Purkinje cell (primary cell): ENCODE results near the gene GRAMD4. TPM values are rescaled to one million over a fixed set of nuclear protein-coding genes. Genes with fewer than 3 reads are reported as not detected.

Source experiments
- polyA plus RNA-seq: library from polyadenylated mRNA; unstranded; fragments of >200 nt; fragmentation: Nextera tagmentation; gene quantifications from 2 replicates; pipeline ENCODE4 v1.2.1, GENCODE V29; 2014

Gene GRAMD4, protein sequence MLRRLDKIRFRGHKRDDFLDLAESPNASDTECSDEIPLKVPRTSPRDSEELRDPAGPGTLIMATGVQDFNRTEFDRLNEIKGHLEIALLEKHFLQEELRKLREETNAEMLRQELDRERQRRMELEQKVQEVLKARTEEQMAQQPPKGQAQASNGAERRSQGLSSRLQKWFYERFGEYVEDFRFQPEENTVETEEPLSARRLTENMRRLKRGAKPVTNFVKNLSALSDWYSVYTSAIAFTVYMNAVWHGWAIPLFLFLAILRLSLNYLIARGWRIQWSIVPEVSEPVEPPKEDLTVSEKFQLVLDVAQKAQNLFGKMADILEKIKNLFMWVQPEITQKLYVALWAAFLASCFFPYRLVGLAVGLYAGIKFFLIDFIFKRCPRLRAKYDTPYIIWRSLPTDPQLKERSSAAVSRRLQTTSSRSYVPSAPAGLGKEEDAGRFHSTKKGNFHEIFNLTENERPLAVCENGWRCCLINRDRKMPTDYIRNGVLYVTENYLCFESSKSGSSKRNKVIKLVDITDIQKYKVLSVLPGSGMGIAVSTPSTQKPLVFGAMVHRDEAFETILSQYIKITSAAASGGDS
- 1.9 and 2.9 TPM in 2 replicates for polyA plus RNA-seq

DNA sequence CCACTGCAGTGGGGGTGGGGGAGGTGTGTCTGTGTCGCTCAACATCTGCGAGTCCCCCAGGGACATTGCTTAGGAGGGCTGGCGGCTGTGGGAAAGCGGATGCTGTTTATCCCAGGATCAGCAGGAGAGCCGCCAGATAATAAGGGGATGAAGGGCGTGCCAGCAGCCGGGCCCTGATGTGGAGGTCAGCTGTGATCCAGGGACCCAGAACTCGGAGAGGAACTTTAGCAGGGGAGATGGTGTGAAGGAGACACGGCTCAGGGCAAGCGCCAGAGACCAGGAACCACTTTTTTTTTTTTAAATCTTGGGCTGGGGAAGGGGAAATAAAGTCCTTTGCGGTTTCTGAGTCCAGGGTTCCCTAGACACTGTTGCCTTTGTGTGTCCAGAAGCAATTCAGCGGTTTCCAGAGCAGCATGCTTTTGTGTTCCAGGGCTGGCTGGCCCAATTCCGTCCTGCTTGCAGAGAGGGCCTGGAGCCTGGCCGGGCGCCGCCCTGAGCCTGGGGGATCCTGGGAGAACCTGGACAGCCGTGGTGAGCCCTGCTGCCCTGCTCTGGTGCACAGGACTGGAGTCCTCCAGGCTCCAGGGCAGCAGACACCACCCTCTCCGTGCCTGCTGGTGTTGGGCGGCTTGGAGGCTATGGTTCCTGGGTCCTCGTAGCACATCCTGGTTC, at the start of gene GRAMD4:
Gene GRAMD4, plus strand, starts transcription at position 557 of the 672 bp plus-strand sequence. CDS start 6,414 bp downstream, outside the sequence.

Other genes starting within 250 kb of the GRAMD4 start
- 0.07 and 0.13 TPM in 2 replicates for gene CELSR1, start 82.8 kb upstream of the GRAMD4 start, polyA plus RNA-seq
- 52.3 and 63.6 TPM in 2 replicates for gene CERK, start 117.9 kb downstream of the GRAMD4 start, polyA plus RNA-seq
- gene TBC1D22A, start 142.3 kb downstream of the GRAMD4 start, polyA plus RNA-seq = 1.6 and 2.9 TPM in 2 replicates